Mesenchymal stem cell (in vitro differentiated cells and primary cell): ENCODE data around the gene TSPAN11.

ENCODE experiments used
- DNase-seq: peaks from one replicate; pipeline ENCODE4 v3.0.0-alpha.2; 2013
- H2AFZ ChIP-seq: one replicate; pipeline ENCODE4 v1.6.1; 2013; ENCODE audit warnings: low read depth, mild to moderate bottlenecking, control low read depth, inconsistent platforms, low read length, moderate library complexity
- H2AK5ac ChIP-seq: 2 replicates; pipeline ENCODE4 v1.6.1; 2013; ENCODE audit warnings: low read length, moderate library complexity, mild to moderate bottlenecking, inconsistent platforms; ENCODE audit not compliant: severe bottlenecking
- H2BK120ac ChIP-seq: one replicate; pipeline ENCODE4 v1.6.1; 2013; ENCODE audit warnings: low read depth, mild to moderate bottlenecking, inconsistent platforms, low read length, moderate library complexity
- H2BK12ac ChIP-seq, 2 experiments: one replicate each; pipeline ENCODE4 v1.6.1; 2013; ENCODE audit warnings: inconsistent platforms in 2 of 2, low read length in 2 of 2, mild to moderate bottlenecking in 2 of 2, moderate library complexity in 2 of 2, control low read depth in 1 of 2
- H2BK15ac ChIP-seq: one replicate; pipeline ENCODE4 v1.6.1; 2013; ENCODE audit warnings: mild to moderate bottlenecking, low read depth, inconsistent platforms; ENCODE audit not compliant: poor library complexity, severe bottlenecking
- H2BK5ac ChIP-seq: 2 replicates; pipeline ENCODE4 v1.6.1; 2013; ENCODE audit warnings: low read depth, mild to moderate bottlenecking, low read length, control low read depth, inconsistent platforms; ENCODE audit not compliant: poor library complexity, severe bottlenecking
- H3K14ac ChIP-seq, 2 experiments: one replicate each; pipeline ENCODE4 v1.6.1; 2013; ENCODE audit warnings: inconsistent platforms in 2 of 2, low read length in 2 of 2, control low read depth in 1 of 2, mild to moderate bottlenecking in 1 of 2, moderate library complexity in 1 of 2
- H3K18ac ChIP-seq, 2 experiments: one replicate each; pipeline ENCODE4 v1.6.1; 2013; ENCODE audit warnings: inconsistent platforms in 2 of 2, low read length in 2 of 2, control low read depth in 1 of 2, low read depth in 1 of 2, mild to moderate bottlenecking in 1 of 2
- H3K23ac ChIP-seq, 2 experiments: one replicate each; pipeline ENCODE4 v1.6.1; 2013; ENCODE audit warnings: inconsistent platforms in 2 of 2, low read length in 2 of 2, mild to moderate bottlenecking in 2 of 2, moderate library complexity in 2 of 2, control low read depth in 1 of 2
- H3K27ac ChIP-seq: 2 replicates; pipeline ENCODE4 v1.5.1; 2013; ENCODE audit warnings: mild to moderate bottlenecking, moderate library complexity, low read length, control low read depth, inconsistent platforms; ENCODE audit not compliant: poor library complexity, severe bottlenecking
- H3K27me3 ChIP-seq, 2 experiments: 2 replicates each; pipeline versions ENCODE4 v1.6.1 to v1.7.0; 2013; ENCODE audit warnings: low read length in 2 of 2, mild to moderate bottlenecking in 2 of 2, moderate library complexity in 2 of 2, control low read depth in 1 of 2, inconsistent platforms in 1 of 2; ENCODE audit not compliant: control insufficient read depth in 1 of 2, insufficient read depth in 1 of 2
- H3K36me3 ChIP-seq, 2 experiments: 2 replicates each; pipeline versions ENCODE4 v1.6.1 to v1.7.0; 2013; ENCODE audit warnings: low read length in 2 of 2, control low read depth in 1 of 2, inconsistent platforms in 1 of 2, low read depth in 1 of 2, mild to moderate bottlenecking in 1 of 2; ENCODE audit not compliant: insufficient read depth in 2 of 2, control insufficient read depth in 1 of 2
- H3K4ac ChIP-seq, 2 experiments: one replicate each; pipeline ENCODE4 v1.6.1; 2013; ENCODE audit warnings: inconsistent platforms in 2 of 2, low read length in 2 of 2, mild to moderate bottlenecking in 2 of 2, moderate library complexity in 2 of 2, control low read depth in 1 of 2, low read depth in 1 of 2
- H3K4me1 ChIP-seq: 2 replicates; pipeline ENCODE4 v1.6.1; 2013; ENCODE audit warnings: low read depth, low read length, control low read depth; ENCODE audit not compliant: control insufficient read depth, insufficient read depth
- H3K4me2 ChIP-seq: 2 replicates; pipeline ENCODE4 v1.6.1; 2013; ENCODE audit warnings: low read length, mild to moderate bottlenecking, inconsistent platforms; ENCODE audit not compliant: poor library complexity, severe bottlenecking
- H3K4me3 ChIP-seq, 2 experiments: 2 replicates each; pipeline versions ENCODE4 v1.5.1 to v1.7.0; 2013; ENCODE audit warnings: low read length in 2 of 2, mild to moderate bottlenecking in 2 of 2, control low read depth in 1 of 2, low read depth in 1 of 2; ENCODE audit not compliant: insufficient read depth in 1 of 2
- H3K79me1 ChIP-seq: replicated peaks from 2 replicates; pipeline ENCODE4 v1.6.1; 2013; ENCODE audit warnings: mild to moderate bottlenecking, control low read depth, low read length, inconsistent platforms; ENCODE audit not compliant: poor library complexity, severe bottlenecking
- H3K9ac ChIP-seq: 2 replicates; pipeline ENCODE4 v1.7.0; 2013; ENCODE audit warnings: mild to moderate bottlenecking, low read length, moderate library complexity
- H3K9me3 ChIP-seq: 2 replicates; pipeline ENCODE4 v1.7.0; 2013; ENCODE audit warnings: mild to moderate bottlenecking, low read length; ENCODE audit not compliant: control insufficient read depth
- H4K8ac ChIP-seq: one replicate; pipeline ENCODE4 v1.6.1; 2013; ENCODE audit warnings: inconsistent platforms, mild to moderate bottlenecking, low read length, moderate library complexity
- H4K91ac ChIP-seq: one replicate; pipeline ENCODE4 v1.6.1; 2013; ENCODE audit warnings: mild to moderate bottlenecking, low read length, inconsistent platforms
- WGBS: methylation state at CpG from one replicate; pipeline ENCODE4 v1.1.7; 2013; ENCODE audit warnings: mixed read lengths; 5-methylcytosine and 5-hydroxymethylcytosine counted together

The TSPAN11 gene

GRCh38 chr12:30974746-30975500, 48.4 kb downstream of the TSPAN11 start:
- Histone ChIP-seq H3K79me1 (no peaks in the 10 kb centered on the region), H3K4me2 (no peak overlapping the region), H3K36me3 (no peaks in the 10 kb centered on the region), H2BK12ac (no peak overlapping the region), H3K27ac (no peak overlapping the region), H3K18ac (no peak overlapping the region), H3K4ac (no peak overlapping the region), H2BK15ac (no peak overlapping the region), H3K27me3 (peaks cover 50 to 73% of the 10 kb centered on the region in 2 experiments), H3K4me3 (peak overlapping the region in 1 of 2 experiments; percentile 29), H4K8ac (no peak overlapping the region), H3K4me1 (peaks cover 6% of the 10 kb centered on the region), H4K91ac (no peak overlapping the region), H2AFZ (no peak overlapping the region), H3K23ac (no peak overlapping the region), H2BK120ac (no peak overlapping the region), H3K14ac (peak overlapping the region in 1 of 2 experiments; percentile 30), H3K9me3 (no peaks in the 10 kb centered on the region), H2AK5ac (no peak overlapping the region), H3K9ac (no peak overlapping the region), H2BK5ac (no peak overlapping the region)
- WGBS = 85% methylated on average over 20 of the region's 20 CpGs
- DNase-seq = no peak

GRCh38 chr12:30975581-30975980, 49.0 kb downstream of the TSPAN11 start:
- H3K9me3 ChIP-seq = no peaks in the 10 kb centered on the region
- H2AK5ac ChIP-seq = no peak overlapping the region
- no peak overlapping the region for H2BK15ac ChIP-seq
- H3K14ac ChIP-seq = no peak overlapping the region
- no peaks in the 10 kb centered on the region for H3K79me1 ChIP-seq
- no peak overlapping the region for H3K9ac ChIP-seq
- H4K8ac ChIP-seq = peak overlapping the region; percentile 39
- H3K27ac ChIP-seq = no peak overlapping the region
- no peak overlapping the region for H4K91ac ChIP-seq
- no peak overlapping the region for H2BK120ac ChIP-seq
- H3K23ac ChIP-seq = no peak overlapping the region
- no peak overlapping the region for H3K4me3 ChIP-seq
- no peak overlapping the region for H3K4ac ChIP-seq
- H3K18ac ChIP-seq = no peak overlapping the region
- H3K27me3 ChIP-seq = peaks cover 44 to 67% of the 10 kb centered on the region in 2 experiments
- H2BK5ac ChIP-seq = no peak overlapping the region
- peaks cover 3% of the 10 kb centered on the region for H3K4me1 ChIP-seq
- no peaks in the 10 kb centered on the region for H3K36me3 ChIP-seq
- no peak overlapping the region for H3K4me2 ChIP-seq
- WGBS = 92% methylated on average over 5 of the region's 6 CpGs
- DNase-seq = no peak
- H2AFZ ChIP-seq = no peak overlapping the region
- H2BK12ac ChIP-seq = no peak overlapping the region

- peaks cover 5% of the 10 kb centered on the region for H3K4me1 ChIP-seq
- peaks cover 38 to 60% of the 10 kb centered on the region in 2 experiments for H3K27me3 ChIP-seq
Measured at GRCh38 chr12:30976206-30976605, 49.7 kb downstream of the TSPAN11 start.

GRCh38 chr12:30977124-30977523, 50.6 kb downstream of the TSPAN11 start:
- Histone ChIP-seq H3K27me3 (peaks cover 39 to 58% of the 10 kb centered on the region in 2 experiments), H3K9ac (no peak overlapping the region), H3K4me1 (peaks cover 5% of the 10 kb centered on the region), H3K4me2 (no peak overlapping the region), H2AFZ (no peak overlapping the region), H3K79me1 (no peaks in the 10 kb centered on the region), H4K8ac (no peak overlapping the region), H2BK15ac (no peak overlapping the region), H3K9me3 (no peaks in the 10 kb centered on the region), H3K23ac (no peak overlapping the region), H3K18ac (no peak overlapping the region), H2BK5ac (no peak overlapping the region), H2AK5ac (no peak overlapping the region), H3K36me3 (no peaks in the 10 kb centered on the region), H3K4me3 (no peak overlapping the region), H2BK120ac (no peak overlapping the region), H3K14ac (no peak overlapping the region), H4K91ac (no peak overlapping the region), H2BK12ac (no peak overlapping the region), H3K27ac (no peak overlapping the region), H3K4ac (no peak overlapping the region)
- WGBS = 92% methylated on average over 11 of the region's 11 CpGs
- no peak for DNase-seq

More at GRCh38 chr12:30976206-30976605, 49.7 kb downstream of the TSPAN11 start:
- H2BK5ac ChIP-seq = no peak overlapping the region
- no peak overlapping the region for H3K18ac ChIP-seq
- no peak overlapping the region for H3K23ac ChIP-seq
- H2BK120ac ChIP-seq = no peak overlapping the region
- no peak overlapping the region for H3K9ac ChIP-seq
- H4K91ac ChIP-seq = no peak overlapping the region
- H3K9me3 ChIP-seq = no peaks in the 10 kb centered on the region
- H2AK5ac ChIP-seq = no peak overlapping the region
- no peak overlapping the region for H2AFZ ChIP-seq
- no peaks in the 10 kb centered on the region for H3K36me3 ChIP-seq
- H3K4ac ChIP-seq = no peak overlapping the region
- no peak for DNase-seq
- no peak overlapping the region for H3K4me3 ChIP-seq
- H3K79me1 ChIP-seq = no peaks in the 10 kb centered on the region
- no peak overlapping the region for H3K14ac ChIP-seq
- no peak overlapping the region for H3K4me2 ChIP-seq
- H2BK12ac ChIP-seq = no peak overlapping the region
- H2BK15ac ChIP-seq = no peak overlapping the region
- WGBS = 75% methylated on average over 7 of the region's 7 CpGs
- no peak overlapping the region for H3K27ac ChIP-seq
- no peak overlapping the region for H4K8ac ChIP-seq
